ENCODE measurements around the gene KAZN.

The KAZN gene

GRCh38 chr1:15046487-15047165, 448.1 kb downstream of the KAZN start:
- DNase-seq = peak; percentile 34

GRCh38 chr1:15047237-15047636, 448.8 kb downstream of the KAZN start:
- DNase-seq = no peak

- DNase-seq = no peak
These were observed 450.0 kb downstream of the KAZN start for GRCh38 chr1:15048437-15048980.

- DNase-seq = no peak
These were observed 450.6 kb downstream of the KAZN start for GRCh38 chr1:15049067-15049466.

- no peak for DNase-seq
These were observed 453.5 kb downstream of the KAZN start for GRCh38 chr1:15051882-15052528.

- DNase-seq = no peak
These were observed 454.7 kb downstream of the KAZN start for GRCh38 chr1:15053153-15053552.

- no peak for DNase-seq
These were observed 457.4 kb downstream of the KAZN start for GRCh38 chr1:15055736-15056415.

- DNase-seq = no peak
These were observed 458.2 kb downstream of the KAZN start for GRCh38 chr1:15056515-15057285.

GRCh38 chr1:15057834-15058233, 459.3 kb downstream of the KAZN start:
- DNase-seq = no peak

- DNase-seq = no peak
These were observed 459.8 kb downstream of the KAZN start for GRCh38 chr1:15058261-15058660.

GRCh38 chr1:15060104-15060503, 461.6 kb downstream of the KAZN start:
- DNase-seq = no peak

- DNase-seq = no peak
These were observed 464.1 kb downstream of the KAZN start for GRCh38 chr1:15062479-15063099.

GRCh38 chr1:15063346-15063745, 464.9 kb downstream of the KAZN start:
- no peak for DNase-seq

- no peak for DNase-seq
These were observed 465.3 kb downstream of the KAZN start for GRCh38 chr1:15063783-15064182.

- DNase-seq = no peak
These were observed 465.9 kb downstream of the KAZN start for GRCh38 chr1:15064217-15064929.

- no peak for DNase-seq
These were observed 466.8 kb downstream of the KAZN start for GRCh38 chr1:15065291-15065690.

GRCh38 chr1:15065736-15066135, 467.3 kb downstream of the KAZN start:
- DNase-seq = peak; percentile 14

GRCh38 chr1:15066191-15066590, 467.7 kb downstream of the KAZN start:
- peak; percentile 13 for DNase-seq

GRCh38 chr1:15067148-15067547, 468.7 kb downstream of the KAZN start:
- no peak for DNase-seq

GRCh38 chr1:15068152-15068551, 469.7 kb downstream of the KAZN start:
- DNase-seq = no peak

- no peak for DNase-seq
These were observed 470.5 kb downstream of the KAZN start for GRCh38 chr1:15068997-15069396.

Data from CD4-positive, alpha-beta T cell treated with Interleukin-12 subunit alpha and Interleukin-12 subunit beta, for 1 hour (primary cell).